T1000 (cell line): Measurements from ENCODE around the gene NEMP2.

Source experiments
- DNase-seq: peaks from one replicate; lab custom pipeline; 2025; ENCODE audit warnings: mixed read lengths; lab: John Stamatoyannopoulos, UW

The NEMP2 gene

DNA sequence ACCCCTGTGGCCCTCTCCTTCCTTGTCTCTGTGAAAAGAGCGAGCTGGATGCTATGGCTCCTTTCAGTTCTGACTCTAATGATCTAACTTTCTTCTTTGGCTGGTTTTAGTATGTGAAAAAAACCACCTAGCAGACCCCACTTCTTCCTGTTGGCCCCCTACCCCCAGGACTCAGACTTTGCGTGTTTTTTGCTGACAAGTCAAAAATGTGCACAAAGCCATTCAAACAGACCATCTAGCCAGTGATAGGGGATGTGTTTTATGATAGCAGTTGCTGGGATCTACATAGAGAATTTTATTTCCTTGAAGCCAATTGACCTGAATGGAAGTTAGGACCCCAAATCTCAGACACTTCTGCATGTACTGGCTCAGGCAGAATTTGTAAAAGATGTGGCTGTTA lies 77.3 kb downstream of the NEMP2 start:
- no peak for DNase-seq

DNA sequence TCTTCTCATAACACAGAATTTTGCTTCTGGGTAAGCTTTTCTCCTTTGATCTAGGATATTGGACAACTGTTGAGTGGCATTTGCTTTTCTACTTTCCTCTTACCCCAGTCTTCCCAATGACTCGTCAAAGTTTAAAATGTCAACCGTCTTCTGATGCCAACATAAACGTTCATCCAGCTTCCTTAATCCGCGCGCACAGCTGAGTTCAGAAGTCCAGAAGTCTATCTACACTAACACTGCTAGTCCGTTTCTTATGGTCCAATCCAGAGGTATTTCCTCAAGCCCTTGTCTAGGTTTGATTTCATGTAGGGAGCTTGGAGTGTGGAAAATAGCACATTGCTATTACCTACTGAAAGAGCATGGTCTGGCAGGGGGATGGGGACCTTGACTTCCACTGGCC lies 77.7 kb downstream of the NEMP2 start:
- no peak for DNase-seq

GRCh38 chr2:190455358-190456095 lies 79.0 kb downstream of the NEMP2 start:
- no peak for DNase-seq

DNA sequence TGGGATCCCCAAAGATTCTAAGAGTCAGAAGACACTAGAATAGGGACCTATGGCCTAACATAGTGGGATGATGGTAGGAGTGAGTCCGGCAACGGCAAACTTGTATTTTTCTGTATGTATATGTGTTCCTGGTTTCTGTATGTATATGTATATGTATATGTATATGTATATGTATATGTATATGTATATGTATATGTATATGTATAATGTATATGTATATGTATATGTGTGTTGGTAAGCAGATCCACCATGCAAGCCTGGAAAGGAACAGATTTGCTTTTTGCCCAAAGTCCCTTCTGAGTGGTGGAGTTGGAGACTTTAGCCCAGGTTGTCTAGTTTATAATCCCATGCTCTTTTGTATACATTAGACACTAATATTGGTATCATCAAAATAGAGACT lies 79.7 kb downstream of the NEMP2 start:
- no peak for DNase-seq
